HepG2 (cell line): ENCODE results near the gene PCYOX1L. TPM values are rescaled to one million over a fixed set of nuclear protein-coding genes. Genes with fewer than 3 reads are reported as not detected.
A peak's percentile ranks its signal among the peaks of the same experiment; 100 is the strongest.

Source experiments
- ATAC-seq: fragments of 200-7000 bp; cut with Tn5 transposase; 3 replicates; pipeline ENCODE4 v1.9.1; 2020; ENCODE audit warnings: mild to moderate bottlenecking, moderate library complexity
- BruUV-seq: library from RNA; stranded (reverse); fragments of 400-500 nt; replicated peaks from 2 replicates; lab custom pipeline; 2021; lab: Mats Ljungman, UMichigan
- CTCF ChIA-PET: fragments of 300-600 bp; formaldehyde crosslinking; extraction: SDS; loops from one replicate; lab custom pipeline; 2021; ENCODE audit warnings: low total read pairs, inconsistent platforms, low intra/inter-chr PET ratio; lab: Yijun Ruan, JAX
- POLR2A ChIA-PET: fragments of 350-600 bp; sonication (Branson Sonifier 250); formaldehyde crosslinking; loops from one replicate; lab custom pipeline; 2020; ENCODE audit warnings: antibody characterized with exemption, inconsistent platforms; lab: Yijun Ruan, JAX
- DNase-seq: peaks from one replicate; pipeline ENCODE4 v3.0.0-alpha.2; 2015; ENCODE audit warnings: low spot score
- FAIRE-seq: peaks from 3 replicates; lab custom pipeline; 2011; peaks lifted over from hg19 to GRCh38; lab: Jason Lieb, UNC
- H2AFZ ChIP-seq: one replicate; pipeline ENCODE4 v1.6.1; 2011; ENCODE audit warnings: low read length, inconsistent platforms
- H3K27ac ChIP-seq: fragments of 300-600 bp; 3 replicates; pipeline ENCODE4 v1.8.0; 2011; ENCODE audit warnings: mixed run types, mild to moderate bottlenecking, mixed read lengths, low read length, inconsistent platforms; ENCODE audit not compliant: insufficient read depth; ENCODE audit errors: extremely low read length
- H3K27me3 ChIP-seq, 2 experiments: fragments of 200-600 bp in 1 of 2; 2 replicates in 1 of 2; 3 replicates in 1 of 2; pipeline versions ENCODE4 v1.6.0 to v1.8.0; 2011; ENCODE audit warnings: low read length in 2 of 2, mild to moderate bottlenecking in 2 of 2, moderate library complexity in 2 of 2, inconsistent platforms in 1 of 2; ENCODE audit not compliant: insufficient read depth in 2 of 2, control insufficient read depth in 1 of 2
- H3K36me3 ChIP-seq, 2 experiments: fragments of 200-600 bp in 1 of 2; replicated peaks in 1 of 2; 2 replicates in 1 of 2; 3 replicates in 1 of 2; pipeline versions ENCODE4 v1.5.1 to v1.8.0; 2011; ENCODE audit warnings: low read length in 2 of 2, inconsistent platforms in 1 of 2; ENCODE audit not compliant: insufficient read depth in 2 of 2, control insufficient read depth in 1 of 2
- H3K4me1 ChIP-seq: 2 replicates; pipeline ENCODE4 v1.5.1; 2012; ENCODE audit warnings: low read length, inconsistent platforms; ENCODE audit not compliant: insufficient read depth
- H3K4me2 ChIP-seq: 2 replicates; pipeline ENCODE4 v1.6.0; 2011; ENCODE audit warnings: low read depth, low read length, inconsistent platforms
- H3K4me3 ChIP-seq, 3 experiments: fragments of 200-600 bp in 1 of 3; sonication (generic), shearing (Covaris generic) in 1 of 3; replicated peaks in 1 of 3; 2 replicates each; pipeline ENCODE4 v1.5.1; 2011 to 2016; ENCODE audit warnings: low read length in 3 of 3, inconsistent platforms in 2 of 3, low read depth in 2 of 3, mild to moderate bottlenecking in 2 of 3, control low read depth in 1 of 3, mixed read lengths in 1 of 3; ENCODE audit not compliant: insufficient read depth in 1 of 3
- H3K79me2 ChIP-seq: one replicate; pipeline ENCODE4 v1.6.1; 2011; ENCODE audit warnings: low read length, inconsistent platforms; ENCODE audit not compliant: insufficient read depth
- H3K9ac ChIP-seq: 2 replicates; pipeline ENCODE4 v1.6.0; 2011; ENCODE audit warnings: mild to moderate bottlenecking, low read depth, low read length, inconsistent platforms; ENCODE audit not compliant: insufficient read depth
- H3K9me3 ChIP-seq: 2 replicates; pipeline ENCODE4 v1.5.1; 2012; ENCODE audit warnings: mild to moderate bottlenecking, low read length
- H4K20me1 ChIP-seq: 2 replicates; pipeline ENCODE4 v1.6.0; 2011; ENCODE audit warnings: inconsistent platforms, mild to moderate bottlenecking, low read length, moderate library complexity; ENCODE audit not compliant: insufficient read depth
- ELF1 ChIP-seq: sonication (generic); formaldehyde crosslinking; IDR thresholded peaks from 2 replicates; pipeline ENCODE4 v1.4.0; 2020; ENCODE audit warnings: missing genetic modification reagents
- GABPA ChIP-seq, 2 experiments: IDR thresholded peaks; 2 replicates each; pipeline ENCODE4 v1.6.1; 2011 to 2016; ENCODE audit warnings: low read depth in 2 of 2, low read length in 1 of 2, missing biosample characterization in 1 of 2, missing genetic modification characterization in 1 of 2
- IKZF1 ChIP-seq: fragments of 450-650 bp; IDR thresholded peaks from 2 replicates; pipeline ENCODE4 v1.7.1; 2016
- PHF20 ChIP-seq: sonication (generic); formaldehyde crosslinking; IDR thresholded peaks from 2 replicates; pipeline ENCODE4 v1.5.0; 2020; ENCODE audit warnings: mild to moderate bottlenecking, missing genetic modification reagents
- PRDM4 ChIP-seq: sonication (generic); formaldehyde crosslinking; IDR thresholded peaks from 2 replicates; pipeline ENCODE4 v1.9.0; 2021; ENCODE audit warnings: missing genetic modification reagents, borderline replicate concordance
- RFX3 ChIP-seq: IDR thresholded peaks from 2 replicates; pipeline ENCODE4 v1.6.1; 2016; ENCODE audit warnings: missing biosample characterization, missing genetic modification reagents
- ZNF343 ChIP-seq: sonication (generic); formaldehyde crosslinking; IDR thresholded peaks from 2 replicates; pipeline ENCODE4 v1.4.0; 2020; ENCODE audit warnings: mild to moderate bottlenecking, missing genetic modification reagents
- ZNF362 ChIP-seq: sonication (generic); formaldehyde crosslinking; IDR thresholded peaks from 2 replicates; pipeline ENCODE4 v1.4.0; 2020; ENCODE audit warnings: missing genetic modification reagents, mild to moderate bottlenecking, borderline replicate concordance
- in situ Hi-C: cut with HindIII; loops from 2 replicates; pipeline ENCODE4 v1.10.0; 2017; ENCODE audit warnings: low pct_unique_long_range_greater_than_20kb; ENCODE audit not compliant: extremely low pct_ligation_motif_present
- intact Hi-C: fragments of 100-400 bp; cut with micrococcal nuclease; formaldehyde crosslinking; loops from one replicate; pipeline ENCODE4 v1.10.0; 2022; ENCODE audit not compliant: unreplicated experiment
- polyA plus RNA-seq, 8 experiments: library from polyadenylated mRNA; depleted of rRNA in 3 of 8; stranded (reverse) in 7 of 8; unstranded in 1 of 8; fragments of >200 nt; fragmentation: Illumina TruSeq in 4 of 8; extraction: Trizol in 4 of 8; gene quantifications; 2 replicates each; pipeline versions ENCODE4 v1.2.1 to v1.2.3, GENCODE V29; 2011 to 2016; ENCODE audit warnings: low read depth in 4 of 8, missing spikeins in 1 of 8, mixed read lengths in 1 of 8; ENCODE audit not compliant: insufficient read depth in 1 of 8
- total RNA-seq, 5 experiments: library from RNA; depleted of rRNA; stranded (reverse); fragments of >200 nt; fragmentation: Illumina TruSeq; extraction: Trizol; gene quantifications; 2 replicates each; pipeline ENCODE4 v1.2.3, GENCODE V29; 2016; ENCODE audit warnings: low read depth in 1 of 5

Gene PCYOX1L
- total and polyA plus RNA-seq, 2 of the 13 experiments (the other 11 are each of a cell fraction or from before 2014, with no cell fraction given): 1.00 to 3.7 TPM

- H3K27me3 ChIP-seq: no peaks in the 10 kb centered on the region
- ChIA-PET CTCF (no interaction called here), POLR2A (interaction anchor here (1.0 to 6.7 kb wide), 2 partner anchors 21 to 45 kb away, joined by 4 to 93 read pairs; partner anchors contain the start of gene GRPEL2)
- H3K36me3 ChIP-seq: no peaks in the 10 kb centered on the region
- H3K4me1 ChIP-seq: peaks cover 62% of the 10 kb centered on the region
- H3K9ac ChIP-seq: no peak overlapping the region
- H3K9me3 ChIP-seq: no peaks in the 10 kb centered on the region
- DNase-seq: no peak
- TF ChIP-seq GABPA (IDR thresholded peaks at IDR 0.05; ENCODE audit: low read depth, low read length) (no peak), GABPA (CRISPR knock-in tag; IDR thresholded peaks at IDR 0.05; ENCODE audit: low read depth) (0 out of 2 replicates have a peak, but pooled peaks have one; percentile 5), PRDM4 (CRISPR knock-in tag) (no peak), PHF20 (CRISPR knock-in tag) (no peak), ZNF362 (CRISPR knock-in tag) (no peak), IKZF1 (no peak), ELF1 (no peak), ZNF343 (no peak), RFX3 (CRISPR knock-in tag) (no peak)
- ATAC-seq: no peak
- H4K20me1 ChIP-seq: no peaks in the 10 kb centered on the region
- H3K79me2 ChIP-seq: no peaks in the 10 kb centered on the region
- intact Hi-C loops: loop anchor here (2.0 kb wide), 1 partner anchor 22 kb away; the partner anchor contains the start of gene GRPEL2
- BruUV-seq: no TSS peak
- no peak for FAIRE-seq
- peak overlapping the region; percentile 54 for H3K27ac ChIP-seq
- in situ Hi-C loops: loop anchor here (5.0 kb wide), 2 partner anchors 49 to 109 kb away; no protein-coding TSS in a partner anchor
- no peak overlapping the region for H2AFZ ChIP-seq
- no peak overlapping the region for H3K4me3 ChIP-seq
- peak overlapping the region; percentile 56 for H3K4me2 ChIP-seq
These were observed 34.6 kb upstream of the PCYOX1L start for GRCh38 chr5:149323210-149323609.
